HepG2 (cell line): ENCODE data around the gene RASSF7. TPM values are rescaled to one million over a fixed set of nuclear protein-coding genes. Genes with fewer than 3 reads are reported as not detected.
A peak's percentile ranks its signal among the peaks of the same experiment; 100 is the strongest.

Experiments
- ATAC-seq: fragments of 200-7000 bp; cut with Tn5 transposase; 3 replicates; pipeline ENCODE4 v1.9.1; 2020; ENCODE audit warnings: mild to moderate bottlenecking, moderate library complexity
- BruUV-seq: library from RNA; stranded (reverse); fragments of 400-500 nt; replicated peaks from 2 replicates; lab custom pipeline; 2021; lab: Mats Ljungman, UMichigan
- CTCF ChIA-PET: fragments of 300-600 bp; formaldehyde crosslinking; extraction: SDS; loops from one replicate; lab custom pipeline; 2021; ENCODE audit warnings: low total read pairs, inconsistent platforms, low intra/inter-chr PET ratio; lab: Yijun Ruan, JAX
- POLR2A ChIA-PET: fragments of 350-600 bp; sonication (Branson Sonifier 250); formaldehyde crosslinking; loops from one replicate; lab custom pipeline; 2020; ENCODE audit warnings: antibody characterized with exemption, inconsistent platforms; lab: Yijun Ruan, JAX
- DNase-seq: peaks from one replicate; pipeline ENCODE4 v3.0.0-alpha.2; 2015; ENCODE audit warnings: low spot score
- FAIRE-seq: peaks from 3 replicates; lab custom pipeline; 2011; peaks lifted over from hg19 to GRCh38; lab: Jason Lieb, UNC
- H2AFZ ChIP-seq: one replicate; pipeline ENCODE4 v1.6.1; 2011; ENCODE audit warnings: low read length, inconsistent platforms
- H3K27ac ChIP-seq: fragments of 300-600 bp; 3 replicates; pipeline ENCODE4 v1.8.0; 2011; ENCODE audit warnings: mixed run types, mild to moderate bottlenecking, mixed read lengths, low read length, inconsistent platforms; ENCODE audit not compliant: insufficient read depth; ENCODE audit errors: extremely low read length
- H3K27me3 ChIP-seq, 2 experiments: fragments of 200-600 bp in 1 of 2; 2 replicates in 1 of 2; 3 replicates in 1 of 2; pipeline versions ENCODE4 v1.6.0 to v1.8.0; 2011; ENCODE audit warnings: low read length in 2 of 2, mild to moderate bottlenecking in 2 of 2, moderate library complexity in 2 of 2, inconsistent platforms in 1 of 2; ENCODE audit not compliant: insufficient read depth in 2 of 2, control insufficient read depth in 1 of 2
- H3K36me3 ChIP-seq, 2 experiments: fragments of 200-600 bp in 1 of 2; replicated peaks in 1 of 2; 2 replicates in 1 of 2; 3 replicates in 1 of 2; pipeline versions ENCODE4 v1.5.1 to v1.8.0; 2011; ENCODE audit warnings: low read length in 2 of 2, inconsistent platforms in 1 of 2; ENCODE audit not compliant: insufficient read depth in 2 of 2, control insufficient read depth in 1 of 2
- H3K4me1 ChIP-seq: 2 replicates; pipeline ENCODE4 v1.5.1; 2012; ENCODE audit warnings: low read length, inconsistent platforms; ENCODE audit not compliant: insufficient read depth
- H3K4me2 ChIP-seq: 2 replicates; pipeline ENCODE4 v1.6.0; 2011; ENCODE audit warnings: low read depth, low read length, inconsistent platforms
- H3K4me3 ChIP-seq, 3 experiments: fragments of 200-600 bp in 1 of 3; sonication (generic), shearing (Covaris generic) in 1 of 3; replicated peaks in 1 of 3; 2 replicates each; pipeline ENCODE4 v1.5.1; 2011 to 2016; ENCODE audit warnings: low read length in 3 of 3, inconsistent platforms in 2 of 3, low read depth in 2 of 3, mild to moderate bottlenecking in 2 of 3, control low read depth in 1 of 3, mixed read lengths in 1 of 3; ENCODE audit not compliant: insufficient read depth in 1 of 3
- H3K79me2 ChIP-seq: one replicate; pipeline ENCODE4 v1.6.1; 2011; ENCODE audit warnings: low read length, inconsistent platforms; ENCODE audit not compliant: insufficient read depth
- H3K9ac ChIP-seq: 2 replicates; pipeline ENCODE4 v1.6.0; 2011; ENCODE audit warnings: mild to moderate bottlenecking, low read depth, low read length, inconsistent platforms; ENCODE audit not compliant: insufficient read depth
- H3K9me3 ChIP-seq: 2 replicates; pipeline ENCODE4 v1.5.1; 2012; ENCODE audit warnings: mild to moderate bottlenecking, low read length
- H4K20me1 ChIP-seq: 2 replicates; pipeline ENCODE4 v1.6.0; 2011; ENCODE audit warnings: inconsistent platforms, mild to moderate bottlenecking, low read length, moderate library complexity; ENCODE audit not compliant: insufficient read depth
- ARID5B ChIP-seq: IDR thresholded peaks from 2 replicates; pipeline ENCODE4 v1.4.0; 2020; ENCODE audit warnings: mild to moderate bottlenecking, missing genetic modification reagents
- CBX2 ChIP-seq, 2 experiments: fragments of 200-600 bp in 1 of 2; sonication (generic); formaldehyde crosslinking in 1 of 2; IDR thresholded peaks; 2 replicates each; pipeline versions ENCODE4 v1.7.0 to v1.8.1; 2018 to 2022; ENCODE audit warnings: low read depth in 2 of 2, low read length in 1 of 2, mild to moderate bottlenecking in 1 of 2, missing genetic modification reagents in 1 of 2
- CEBPG ChIP-seq: IDR thresholded peaks from 2 replicates; pipeline ENCODE4 v1.6.1; 2016
- DRAP1 ChIP-seq: IDR thresholded peaks from 2 replicates; pipeline ENCODE4 v1.6.1; 2016; ENCODE audit warnings: missing genetic modification reagents, missing compliant biosample characterization
- FOSL2 ChIP-seq: sonication (generic); formaldehyde crosslinking; IDR thresholded peaks from 2 replicates; pipeline ENCODE4 v1.4.0; 2020; ENCODE audit warnings: missing genetic modification reagents
- GMEB1 ChIP-seq: sonication (generic); formaldehyde crosslinking; IDR thresholded peaks from 2 replicates; pipeline ENCODE4 v1.5.1; 2020; ENCODE audit warnings: missing genetic modification reagents, mild to moderate bottlenecking, borderline replicate concordance
- HNRNPK ChIP-seq: fragments of 200-400 bp; formaldehyde crosslinking; IDR thresholded peaks from 2 replicates; pipeline ENCODE4 v1.6.1; 2018; ENCODE audit warnings: low read length, low read depth, moderate library complexity, mild to moderate bottlenecking; ENCODE audit not compliant: poor library complexity, severe bottlenecking
- NFKB2 ChIP-seq: sonication (generic); formaldehyde crosslinking; IDR thresholded peaks from 2 replicates; pipeline ENCODE4 v1.4.0; 2020; ENCODE audit warnings: missing genetic modification reagents, borderline replicate concordance
- SP5 ChIP-seq: IDR thresholded peaks from 2 replicates; pipeline ENCODE4 v1.6.1; 2016; ENCODE audit warnings: low read depth, borderline replicate concordance
- TCF7 ChIP-seq: sonication (generic); IDR thresholded peaks from 2 replicates; pipeline ENCODE4 v1.6.1; 2016; ENCODE audit warnings: antibody characterized with exemption, low read depth
- XRCC5 ChIP-seq: fragments of 200-400 bp; formaldehyde crosslinking; optimal IDR thresholded peaks from 2 replicates; pipeline ENCODE3; 2017; ENCODE audit warnings: mild to moderate bottlenecking, low read length
- ZNF24 ChIP-seq: fragments of 450-650 bp; IDR thresholded peaks from 2 replicates; pipeline ENCODE4 v1.6.1; 2017; ENCODE audit warnings: antibody characterized with exemption, mild to moderate bottlenecking
- ZNF331 ChIP-seq: sonication (generic); formaldehyde crosslinking; IDR thresholded peaks from 2 replicates; pipeline ENCODE4 v1.4.0; 2020; ENCODE audit warnings: missing genetic modification reagents
- ZNF883 ChIP-seq: sonication (generic); formaldehyde crosslinking; IDR thresholded peaks from 2 replicates; pipeline ENCODE4 v1.5.1; 2020; ENCODE audit warnings: mild to moderate bottlenecking, missing genetic modification reagents; ENCODE audit errors: not compliant biosample characterization
- ZSCAN12 ChIP-seq: sonication (generic); formaldehyde crosslinking; IDR thresholded peaks from 2 replicates; pipeline ENCODE4 v1.9.0; 2021; ENCODE audit warnings: mild to moderate bottlenecking, missing genetic modification reagents
- WGBS: methylation state at CpG from one replicate; pipeline ENCODE4 v1.1.6; 2017; ENCODE audit warnings: low lambda C conversion rate; 5-methylcytosine and 5-hydroxymethylcytosine counted together
- in situ Hi-C: cut with HindIII; loops from 2 replicates; pipeline ENCODE4 v1.10.0; 2017; ENCODE audit warnings: low pct_unique_long_range_greater_than_20kb; ENCODE audit not compliant: extremely low pct_ligation_motif_present
- intact Hi-C: fragments of 100-400 bp; cut with micrococcal nuclease; formaldehyde crosslinking; loops from one replicate; pipeline ENCODE4 v1.10.0; 2022; ENCODE audit not compliant: unreplicated experiment
- polyA plus RNA-seq, 8 experiments: library from polyadenylated mRNA; depleted of rRNA in 3 of 8; stranded (reverse) in 7 of 8; unstranded in 1 of 8; fragments of >200 nt; fragmentation: Illumina TruSeq in 4 of 8; extraction: Trizol in 4 of 8; gene quantifications; 2 replicates each; pipeline versions ENCODE4 v1.2.1 to v1.2.3, GENCODE V29; 2011 to 2016; ENCODE audit warnings: low read depth in 4 of 8, missing spikeins in 1 of 8, mixed read lengths in 1 of 8; ENCODE audit not compliant: insufficient read depth in 1 of 8
- total RNA-seq, 5 experiments: library from RNA; depleted of rRNA; stranded (reverse); fragments of >200 nt; fragmentation: Illumina TruSeq; extraction: Trizol; gene quantifications; 2 replicates each; pipeline ENCODE4 v1.2.3, GENCODE V29; 2016; ENCODE audit warnings: low read depth in 1 of 5
- TF ChIP-seq, protein P1 (sequence below): sonication (generic); formaldehyde crosslinking; IDR thresholded peaks from 2 replicates; pipeline ENCODE4 v1.4.0; 2020; ENCODE audit warnings: missing genetic modification reagents

Gene RASSF7
- total and polyA plus RNA-seq, 2 of the 13 experiments (the other 11 are each of a cell fraction or from before 2014, with no cell fraction given): 20.2 to 28.6 TPM

DNA sequence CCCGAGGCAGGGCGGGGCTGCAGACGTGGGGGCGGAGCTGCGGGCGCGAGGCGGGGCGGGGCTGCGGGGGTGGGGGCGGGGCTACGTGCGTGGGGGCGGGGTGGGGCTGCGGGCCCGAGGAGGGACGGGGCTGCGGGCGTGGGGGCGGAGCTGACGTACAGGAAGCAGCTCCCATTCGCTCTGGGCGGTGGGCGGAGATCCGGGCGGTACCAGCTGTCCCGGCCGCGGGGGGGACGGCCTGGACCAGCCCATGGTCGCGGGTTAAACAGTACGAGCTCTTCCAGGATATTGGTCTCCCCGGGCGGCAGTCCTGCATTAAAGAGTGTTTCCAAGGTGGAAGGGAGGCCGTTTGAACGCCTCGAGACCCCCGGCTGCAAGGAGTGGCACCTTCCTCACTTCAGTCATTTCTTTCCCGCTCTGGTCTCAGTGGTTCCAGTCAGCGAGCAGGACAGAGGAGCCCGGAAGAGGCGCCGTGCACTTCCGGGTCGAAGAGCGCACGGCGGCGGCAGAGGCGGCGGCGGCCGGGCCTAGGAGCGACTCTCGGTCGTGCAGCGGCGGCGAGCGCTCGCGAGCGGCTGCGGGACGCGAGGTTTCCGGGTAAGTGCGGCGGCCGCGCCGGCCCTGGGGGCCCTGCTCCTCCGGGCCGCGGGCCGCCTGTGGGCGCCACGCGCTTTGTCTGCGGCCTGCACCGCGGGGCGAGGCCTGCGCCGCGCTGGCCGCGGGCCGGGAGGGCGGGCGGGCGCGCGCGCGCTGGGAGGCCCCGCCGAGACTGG lies 15.4 kb downstream of the RASSF7 start, which contains the start of gene PHRF1:
TSS of gene PHRF1 (plus strand) at position 475 of the 773 bp plus-strand sequence. CDS start 5,043 bp downstream, outside the sequence.
- peak within 1 kb of the TSS; percentile 100 for H3K9ac ChIP-seq
- no TSS peak for BruUV-seq
- ATAC-seq: peak; percentile 67
- H4K20me1 ChIP-seq: peaks cover 40% of the 10 kb centered on the region
- peaks cover 2 to 5% of the 10 kb centered on the region in 2 experiments; a peak in 4 of 5 replicates for H3K36me3 ChIP-seq
- ChIA-PET CTCF (no interaction called here), POLR2A (interaction anchor here (0.7 to 2.5 kb wide), 18 partner anchors 9 to 243 kb away, joined by 3 to 33 read pairs (median 6); partner anchors contain the start of genes HRAS, LMNTD2 and PNPLA2)
- H3K4me2 ChIP-seq: peak within 1 kb of the TSS; percentile 99
- WGBS: no CpG with 5 or more reads among the region's 99 CpGs
- H3K27ac ChIP-seq: peak within 1 kb of the TSS; percentile 100
- DNase-seq: peak; percentile 88
- no peaks in the 10 kb centered on the region for H3K9me3 ChIP-seq
- peaks cover 44% of the 10 kb centered on the region for H3K79me2 ChIP-seq
- H3K4me1 ChIP-seq: peaks cover 65% of the 10 kb centered on the region
- FAIRE-seq: peak; percentile 42
- no peaks in the 10 kb centered on the region; a peak in 2 of 5 replicates for H3K27me3 ChIP-seq
- H2AFZ ChIP-seq: no peak within 1 kb of the TSS
- H3K4me3 ChIP-seq: peak within 1 kb of the TSS; percentile 78 to 100 (median 92)
- in situ Hi-C loops (no loop called here), intact Hi-C loops (no loop called here)
- TF ChIP-seq ARID5B (CRISPR knock-in tag) (peak; percentile 20; the same call in 1 of the 2 replicates), XRCC5 (peak; percentile 52), ZSCAN12 (CRISPR knock-in tag) (peak; percentile 35; the same call in 1 of the 2 replicates), CEBPG (no peak), DRAP1 (CRISPR knock-in tag) (peak; percentile 67), CBX2 (IDR thresholded peaks at IDR 0.05; ENCODE audit: low read depth, low read length) (no peak), CBX2 (CRISPR knock-in tag; IDR thresholded peaks at IDR 0.05; ENCODE audit: low read depth) (no peak), HNRNPK (peak; percentile 57), GMEB1 (CRISPR knock-in tag) (peak; percentile 81), TCF7 (0 out of 2 replicates have a peak, but pooled peaks have one; percentile 6), FOSL2 (CRISPR knock-in tag) (peak; percentile 34; the same call in 1 of the 2 replicates), NFKB2 (CRISPR knock-in tag) (peak; percentile 36; the same call in 1 of the 2 replicates), ZNF883 (peak; percentile 40), ZNF331 (CRISPR knock-in tag) (0 out of 2 replicates have a peak, but pooled peaks have one; percentile 28), SP5 (CRISPR knock-in tag) (peak; percentile 55), ZNF24 (peak; percentile 72; the same call in 1 of the 2 replicates)
- TF ChIP-seq, protein P1, sequence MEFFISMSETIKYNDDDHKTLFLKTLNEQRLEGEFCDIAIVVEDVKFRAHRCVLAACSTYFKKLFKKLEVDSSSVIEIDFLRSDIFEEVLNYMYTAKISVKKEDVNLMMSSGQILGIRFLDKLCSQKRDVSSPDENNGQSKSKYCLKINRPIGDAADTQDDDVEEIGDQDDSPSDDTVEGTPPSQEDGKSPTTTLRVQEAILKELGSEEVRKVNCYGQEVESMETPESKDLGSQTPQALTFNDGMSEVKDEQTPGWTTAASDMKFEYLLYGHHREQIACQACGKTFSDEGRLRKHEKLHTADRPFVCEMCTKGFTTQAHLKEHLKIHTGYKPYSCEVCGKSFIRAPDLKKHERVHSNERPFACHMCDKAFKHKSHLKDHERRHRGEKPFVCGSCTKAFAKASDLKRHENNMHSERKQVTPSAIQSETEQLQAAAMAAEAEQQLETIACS: peak; percentile 62; the same call in 1 of the 2 replicates
